22Rv1 (cell line): Measurements from ENCODE around the gene B2M.
"Not testable (repeated sequence)": the region's sequence is repeated elsewhere in the genome, so short reads cannot be mapped to it uniquely, and the experiment has no call there.

Experiments used
- CTCF ChIP-seq: fragments of 450-650 bp; IDR thresholded peaks from 2 replicates; pipeline ENCODE4 v1.5.1; 2017; ENCODE audit warnings: mild to moderate bottlenecking
- ZFX ChIP-seq: fragments of 450-650 bp; IDR thresholded peaks from 2 replicates; pipeline ENCODE4 v1.6.1; 2017; ENCODE audit warnings: antibody characterized with exemption, borderline replicate concordance

DNA sequence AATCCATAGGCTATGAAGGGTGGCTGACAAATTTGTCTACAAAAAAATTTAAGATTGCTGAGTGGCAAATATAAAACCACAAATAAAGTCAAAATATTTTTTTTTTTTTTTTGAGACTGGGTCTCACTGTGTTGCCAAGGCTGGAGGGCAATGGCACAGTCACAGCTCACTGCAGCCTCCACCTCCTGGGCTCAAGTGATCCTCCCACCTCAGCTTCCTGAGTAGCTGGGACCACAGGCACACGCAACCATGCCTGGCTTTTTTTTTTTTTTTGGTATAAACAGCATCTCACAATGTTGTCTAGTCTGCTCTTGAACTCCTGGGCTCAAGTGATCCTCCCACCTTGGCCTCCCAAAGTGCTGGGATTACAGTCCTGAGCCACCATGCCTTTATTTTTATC, 21.1 kb upstream of the B2M start:
- not testable (repeated sequence) for TF ChIP-seq CTCF, ZFX
